Tibial artery (tissue), 4 donors: ENCODE data around the gene SLC24A3.
"Not testable (repeated sequence)": the region's sequence is repeated elsewhere in the genome, so short reads cannot be mapped to it uniquely, and the experiment has no call there.

Source experiments
- DNase-seq, 2 donors: peaks; one replicate each; pipeline ENCODE4 v3.0.0-alpha.2; 2019
- H3K27ac ChIP-seq, 2 donors: fragments of 200-600 bp; sonication (generic) in 1 of 2; 1 replicate in 1 of 2; 2 replicates in 1 of 2; pipeline ENCODE4 v1.5.1; 2018 to 2019; ENCODE audit warnings: mild to moderate bottlenecking in 1 of 2
- H3K27me3 ChIP-seq, 2 donors: fragments of 200-600 bp; sonication (generic) in 1 of 2; one replicate each; pipeline versions ENCODE4 v1.5.1 to v1.6.0; 2016 to 2019
- H3K36me3 ChIP-seq, 3 donors: fragments of 200-600 bp; sonication (generic) in 2 of 3; one replicate each; pipeline ENCODE4 v1.5.1; 2016 to 2019; ENCODE audit warnings: mild to moderate bottlenecking in 2 of 3
- H3K4me1 ChIP-seq, 4 donors: fragments of 200-600 bp; sonication (generic) in 2 of 4; 1 replicate in 3 of 4; 2 replicates in 1 of 4; pipeline ENCODE4 v1.5.1; 2016 to 2019
- H3K4me3 ChIP-seq, 2 donors: fragments of 200-600 bp; sonication (generic) in 1 of 2; 1 replicate in 1 of 2; 2 replicates in 1 of 2; pipeline ENCODE4 v1.5.1; 2018 to 2019; ENCODE audit warnings: mild to moderate bottlenecking in 2 of 2
- H3K9me3 ChIP-seq, 3 donors: fragments of 200-600 bp; sonication (generic) in 1 of 3; one replicate each; pipeline ENCODE4 v1.5.1; 2016 to 2019
- intact Hi-C: fragments of 100-400 bp; cut with DNase I; formaldehyde crosslinking; loops from one replicate; pipeline ENCODE4 v1.15.0; 2023; ENCODE audit warnings: low total_unique reads
- TF ChIP-seq, protein P1 (sequence below), 2 experiments: fragments of 200-600 bp in 1 of 2; fragments of 450-650 bp in 1 of 2; IDR thresholded peaks; one replicate each; pipeline ENCODE4 v1.5.1; 2017 to 2019; ENCODE audit warnings: antibody characterized with exemption in 2 of 2, mild to moderate bottlenecking in 1 of 2, moderate library complexity in 1 of 2

Gene SLC24A3

DNA sequence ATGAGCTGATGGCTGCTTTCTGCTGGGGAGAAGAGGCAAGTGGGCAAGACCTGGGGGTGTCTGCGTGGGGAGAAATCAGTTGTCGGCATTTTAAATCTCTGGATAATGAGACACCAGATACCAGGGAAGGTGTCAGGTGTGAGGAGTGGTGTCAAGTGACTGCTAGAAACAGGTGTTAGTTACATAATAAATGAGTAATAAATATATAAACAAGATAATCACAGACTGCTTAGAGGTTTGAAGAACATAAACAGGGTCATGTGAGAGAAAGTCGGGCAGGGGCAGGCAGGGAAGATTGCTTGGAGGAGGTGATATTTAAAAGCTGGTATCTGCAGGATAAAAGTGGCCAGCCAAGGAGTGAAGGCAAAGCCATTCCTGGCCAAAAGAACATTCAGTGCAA, 458.4 kb downstream of the SLC24A3 start:
- Histone ChIP-seq H3K27ac (no peak overlapping the region), H3K27me3 (no peaks in the 10 kb centered on the region), H3K4me3 (no peak overlapping the region), H3K9me3 (no peaks in the 10 kb centered on the region), H3K4me1 (no peaks in the 10 kb centered on the region), H3K36me3 (no peaks in the 10 kb centered on the region)
- intact Hi-C loops: no loop called here
- DNase-seq: no peak
- TF ChIP-seq, protein P1, sequence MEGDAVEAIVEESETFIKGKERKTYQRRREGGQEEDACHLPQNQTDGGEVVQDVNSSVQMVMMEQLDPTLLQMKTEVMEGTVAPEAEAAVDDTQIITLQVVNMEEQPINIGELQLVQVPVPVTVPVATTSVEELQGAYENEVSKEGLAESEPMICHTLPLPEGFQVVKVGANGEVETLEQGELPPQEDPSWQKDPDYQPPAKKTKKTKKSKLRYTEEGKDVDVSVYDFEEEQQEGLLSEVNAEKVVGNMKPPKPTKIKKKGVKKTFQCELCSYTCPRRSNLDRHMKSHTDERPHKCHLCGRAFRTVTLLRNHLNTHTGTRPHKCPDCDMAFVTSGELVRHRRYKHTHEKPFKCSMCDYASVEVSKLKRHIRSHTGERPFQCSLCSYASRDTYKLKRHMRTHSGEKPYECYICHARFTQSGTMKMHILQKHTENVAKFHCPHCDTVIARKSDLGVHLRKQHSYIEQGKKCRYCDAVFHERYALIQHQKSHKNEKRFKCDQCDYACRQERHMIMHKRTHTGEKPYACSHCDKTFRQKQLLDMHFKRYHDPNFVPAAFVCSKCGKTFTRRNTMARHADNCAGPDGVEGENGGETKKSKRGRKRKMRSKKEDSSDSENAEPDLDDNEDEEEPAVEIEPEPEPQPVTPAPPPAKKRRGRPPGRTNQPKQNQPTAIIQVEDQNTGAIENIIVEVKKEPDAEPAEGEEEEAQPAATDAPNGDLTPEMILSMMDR (IDR thresholded peaks at IDR 0.05): no peak

DNA sequence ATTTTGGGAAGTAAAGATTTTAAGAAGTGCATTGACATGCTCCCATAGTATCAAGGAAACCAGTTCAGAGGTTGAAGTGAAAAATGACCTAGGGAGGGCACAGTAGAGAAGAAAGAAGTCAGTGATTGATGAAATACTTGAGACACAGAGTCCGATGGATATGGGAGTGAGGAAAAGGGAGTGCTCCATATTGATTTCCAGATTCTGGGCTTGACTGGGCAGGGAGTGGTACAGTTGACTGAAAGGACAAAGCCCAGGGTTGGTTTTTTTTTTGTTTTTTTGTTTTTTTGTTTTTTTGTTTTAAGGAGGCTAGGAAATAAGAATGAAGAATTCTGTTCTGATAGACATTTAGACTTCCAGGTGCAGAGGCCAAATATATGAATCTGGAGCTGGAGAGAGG, 458.9 kb downstream of the SLC24A3 start:
- intact Hi-C loops: no loop called here
- Histone ChIP-seq H3K27me3 (no peaks in the 10 kb centered on the region), H3K4me1 (no peaks in the 10 kb centered on the region), H3K9me3 (no peaks in the 10 kb centered on the region), H3K4me3 (no peak overlapping the region), H3K36me3 (no peaks in the 10 kb centered on the region), H3K27ac (no peak overlapping the region)
- TF ChIP-seq, protein P1 (IDR thresholded peaks at IDR 0.05): no peak
- no peak for DNase-seq

DNA sequence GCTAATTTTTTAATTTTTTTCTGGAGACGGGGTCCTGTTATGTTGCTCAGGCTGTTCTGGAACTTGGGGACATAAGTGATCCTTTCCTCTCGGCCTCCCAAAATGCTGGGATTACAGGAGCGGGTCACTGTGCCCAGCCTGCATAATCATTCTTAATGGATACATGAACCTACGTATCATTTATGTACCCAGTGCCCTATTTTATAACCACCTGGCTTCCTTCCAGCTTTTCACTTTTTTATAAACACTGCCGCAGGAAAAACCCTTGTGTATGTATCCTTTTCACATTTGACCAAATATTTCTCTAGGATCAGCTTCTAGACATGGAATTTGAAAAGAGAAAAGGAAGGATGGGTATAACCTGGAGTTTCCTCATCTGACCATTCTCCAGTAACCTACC, 460.1 kb downstream of the SLC24A3 start:
- no peaks in the 10 kb centered on the region for H3K36me3 ChIP-seq
- TF ChIP-seq, protein P1 (IDR thresholded peaks at IDR 0.05): no peak
- no peaks in the 10 kb centered on the region for H3K4me1 ChIP-seq
- H3K4me3 ChIP-seq: no peak overlapping the region
- intact Hi-C loops: no loop called here
- H3K27ac ChIP-seq: no peak overlapping the region
- no peaks in the 10 kb centered on the region for H3K9me3 ChIP-seq
- no peaks in the 10 kb centered on the region for H3K27me3 ChIP-seq
- no peak for DNase-seq

DNA sequence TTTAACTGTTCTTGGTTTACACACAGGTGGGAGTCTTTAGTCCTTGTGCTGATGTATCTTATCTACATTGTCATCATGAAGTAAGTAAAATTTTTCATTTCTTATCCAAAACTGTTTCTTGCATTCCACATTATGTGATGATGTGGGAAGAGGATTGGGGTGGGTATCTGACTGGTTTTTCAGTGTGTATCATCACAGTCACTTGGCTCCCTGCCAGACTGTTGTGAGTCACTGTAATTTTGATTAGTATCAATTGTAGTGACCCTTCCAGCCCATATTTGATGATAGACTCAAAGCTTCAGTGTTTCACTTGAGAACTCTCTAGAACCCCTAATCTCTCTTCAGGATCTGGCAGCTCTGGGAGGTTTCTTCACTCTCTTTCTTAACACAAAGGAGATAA, 461.1 kb downstream of the SLC24A3 start:
- intact Hi-C loops: no loop called here
- H3K4me3 ChIP-seq: no peak overlapping the region
- no peak overlapping the region for H3K27ac ChIP-seq
- H3K4me1 ChIP-seq: no peaks in the 10 kb centered on the region
- H3K27me3 ChIP-seq: no peaks in the 10 kb centered on the region
- DNase-seq: no peak
- no peaks in the 10 kb centered on the region for H3K36me3 ChIP-seq
- H3K9me3 ChIP-seq: no peaks in the 10 kb centered on the region
- TF ChIP-seq, protein P1 (IDR thresholded peaks at IDR 0.05): no peak

DNA sequence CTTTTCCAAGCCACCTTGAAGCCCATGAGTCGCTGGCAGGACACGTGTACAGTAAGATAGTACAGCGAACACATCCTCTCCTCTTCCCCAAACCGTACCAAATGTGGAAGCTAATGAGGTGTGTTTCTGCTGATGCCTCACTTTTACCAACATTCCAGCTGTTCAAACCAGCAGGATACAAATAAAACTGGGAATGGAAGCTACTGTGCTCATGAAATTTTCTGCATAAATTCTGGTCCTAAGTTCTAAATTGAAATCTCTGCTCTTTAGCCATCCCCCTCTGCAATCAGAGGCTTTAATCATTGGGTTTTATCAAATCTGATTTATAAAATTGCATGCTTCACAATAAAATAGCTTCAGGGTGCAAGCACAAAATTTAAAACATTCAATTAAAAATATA, 463.8 kb downstream of the SLC24A3 start:
- H3K9me3 ChIP-seq: no peaks in the 10 kb centered on the region
- no peaks in the 10 kb centered on the region for H3K36me3 ChIP-seq
- TF ChIP-seq, protein P1 (IDR thresholded peaks at IDR 0.05): no peak
- no peak overlapping the region for H3K4me3 ChIP-seq
- H3K27ac ChIP-seq: no peak overlapping the region
- no peaks in the 10 kb centered on the region for H3K27me3 ChIP-seq
- intact Hi-C loops: no loop called here
- DNase-seq: no peak
- no peaks in the 10 kb centered on the region for H3K4me1 ChIP-seq

DNA sequence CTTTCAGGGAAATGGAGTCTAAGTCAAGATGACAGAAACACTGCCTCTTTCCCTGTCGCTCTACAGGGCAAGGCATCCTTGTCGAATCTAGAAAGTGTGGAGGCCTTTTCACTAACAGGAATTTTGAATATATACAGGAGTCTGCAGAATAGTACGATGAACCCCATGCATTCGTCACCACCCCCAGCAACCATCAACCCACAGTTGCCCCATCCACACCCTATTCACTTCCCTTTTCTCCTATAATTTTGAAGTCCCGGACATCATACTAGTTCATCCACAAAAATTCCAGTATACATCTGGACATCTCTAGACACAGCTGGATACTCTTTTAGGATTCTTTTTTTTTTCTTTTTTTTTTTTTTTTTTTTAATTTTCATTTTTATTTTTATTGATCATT, 464.9 kb downstream of the SLC24A3 start:
- intact Hi-C loops: no loop called here
- Histone ChIP-seq H3K4me1 (no peaks in the 10 kb centered on the region), H3K27ac (no peak overlapping the region)

DNA sequence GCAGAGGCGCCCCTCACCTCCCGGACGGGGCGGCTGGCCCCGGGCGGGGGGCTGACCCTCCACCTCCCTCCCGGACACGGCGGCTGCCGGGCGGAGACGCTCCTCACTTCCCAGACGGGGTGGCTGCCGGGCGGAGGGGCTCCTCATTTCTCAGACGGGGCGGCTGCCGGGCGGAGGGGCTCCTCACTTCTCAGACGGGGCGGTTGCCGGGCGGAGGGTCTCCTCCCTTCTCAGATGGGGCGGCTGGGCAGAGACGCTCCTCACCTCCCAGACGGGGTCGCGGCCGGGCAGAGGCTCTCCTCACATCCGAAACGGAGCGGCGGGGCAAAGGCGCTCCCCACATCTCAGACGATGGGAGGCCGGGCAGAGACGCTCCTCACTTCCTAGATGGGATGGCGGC, 466.1 kb downstream of the SLC24A3 start:
- intact Hi-C loops, H3K9me3 ChIP-seq, H3K27ac ChIP-seq, H3K4me3 ChIP-seq, DNase-seq, H3K27me3 ChIP-seq, H3K4me1 ChIP-seq, H3K36me3 ChIP-seq: not testable (repeated sequence)

More for the DNA sequence above, 464.9 kb downstream of the SLC24A3 start:
- DNase-seq: no peak
- Histone ChIP-seq H3K9me3 (no peaks in the 10 kb centered on the region), H3K4me3 (no peak overlapping the region), H3K27me3 (no peaks in the 10 kb centered on the region), H3K36me3 (peaks cover 0 to 3% (median 0%) of the 10 kb centered on the region in 3 donors)
- TF ChIP-seq, protein P1 (IDR thresholded peaks at IDR 0.05): no peak
